Fibroblast of peridontal ligament (primary cell): ENCODE measurements around the gene PDRG1.

Source experiments
- DNase-seq: peaks from one replicate; pipeline ENCODE4 v3.0.0-alpha.2; 2010; ENCODE audit errors: extremely low read depth

The PDRG1 gene

DNA sequence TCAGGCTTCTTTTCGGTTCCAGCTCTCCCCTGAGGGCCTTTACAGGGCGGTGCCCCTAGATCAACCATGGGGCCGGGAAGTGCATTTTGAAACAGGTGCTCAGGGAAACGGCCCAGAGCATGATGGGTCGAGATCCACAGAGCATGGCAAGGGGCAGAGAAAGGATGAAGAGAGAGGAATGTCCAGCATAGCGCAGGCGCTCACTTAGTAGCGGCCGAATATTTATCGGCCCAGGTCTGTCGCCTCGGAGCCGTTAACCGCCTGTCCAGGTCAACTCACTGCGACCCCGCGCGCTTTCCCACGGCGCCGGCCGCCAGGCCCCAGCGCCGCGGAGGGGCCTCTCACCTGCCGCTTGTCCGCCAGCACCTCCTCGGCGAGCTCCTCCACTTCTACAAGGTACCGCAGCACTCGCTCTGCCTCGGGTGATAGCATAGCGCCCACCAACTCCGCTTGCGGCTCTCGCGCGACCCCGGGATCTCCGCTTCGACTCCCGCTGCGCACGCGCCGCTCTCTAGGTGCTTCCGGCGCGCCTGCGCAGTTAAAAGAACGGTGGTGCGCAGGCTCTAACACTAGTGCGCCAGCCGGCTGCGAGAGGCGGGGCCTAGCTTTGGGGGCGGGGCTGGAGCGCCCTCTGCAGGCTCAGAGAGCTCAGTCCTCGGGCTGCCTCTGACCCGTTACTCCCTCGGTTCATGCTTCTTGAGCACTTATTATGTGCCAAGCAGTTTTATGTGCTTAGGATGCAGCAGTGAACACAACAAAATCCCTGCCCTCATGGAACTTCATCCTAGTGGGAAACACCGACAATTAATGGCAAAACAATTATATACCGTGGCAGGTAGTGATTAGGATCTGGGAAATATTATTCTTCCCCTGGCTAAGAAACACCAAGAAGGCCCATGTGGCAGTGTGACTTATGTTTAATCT is at the start of gene PDRG1:
PDRG1 (minus strand) TSS at position 517 of the 924 bp plus-strand sequence; CDS start at position 432, 85 bp downstream.
- DNase-seq = peak; percentile 94

- DNase-seq = no peak
Observed at GRCh38 chr20:31998246-31998645, 46.4 kb upstream of the PDRG1 start.

DNA sequence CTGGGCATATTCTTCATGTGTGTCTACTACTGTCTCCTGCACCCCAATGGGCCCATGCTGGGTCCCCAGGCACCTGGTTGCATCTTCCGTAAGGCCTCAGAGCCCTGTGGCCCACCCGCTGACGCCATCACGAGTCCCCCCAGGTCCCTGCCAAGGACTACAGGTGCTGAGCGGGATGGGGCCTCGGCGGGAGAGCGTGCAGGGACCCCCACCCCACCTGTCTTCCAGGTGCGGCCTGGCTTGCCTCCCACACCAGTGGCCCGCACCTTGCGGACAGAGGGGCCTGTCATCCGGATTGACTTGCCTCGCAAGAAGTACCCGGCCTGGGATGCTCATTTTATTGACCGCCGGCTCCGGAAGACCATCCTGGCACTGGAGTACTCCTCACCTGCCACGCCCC is 45.1 kb upstream of the PDRG1 start:
- no peak for DNase-seq

GRCh38 chr20:31992086-31992485 is 40.2 kb upstream of the PDRG1 start:
- no peak for DNase-seq

DNA sequence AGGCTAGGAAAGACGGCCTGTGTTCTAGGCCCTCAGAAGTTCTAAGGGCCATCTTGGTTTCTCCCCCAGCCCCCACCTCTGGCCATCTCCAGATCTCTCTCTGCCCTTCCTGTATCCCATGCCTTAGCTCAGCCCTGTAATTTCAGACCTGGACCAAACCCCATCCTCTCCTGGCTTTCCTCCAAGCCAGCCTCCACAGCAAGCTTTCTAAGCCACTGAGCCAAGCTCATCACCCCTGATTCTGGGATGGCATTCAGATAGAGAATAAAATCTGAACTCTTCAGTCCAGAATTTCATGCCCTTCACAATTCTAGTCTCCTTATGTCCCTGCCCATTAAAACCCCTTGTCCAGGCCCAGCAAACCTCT is 39.5 kb upstream of the PDRG1 start:
- no peak for DNase-seq

DNA sequence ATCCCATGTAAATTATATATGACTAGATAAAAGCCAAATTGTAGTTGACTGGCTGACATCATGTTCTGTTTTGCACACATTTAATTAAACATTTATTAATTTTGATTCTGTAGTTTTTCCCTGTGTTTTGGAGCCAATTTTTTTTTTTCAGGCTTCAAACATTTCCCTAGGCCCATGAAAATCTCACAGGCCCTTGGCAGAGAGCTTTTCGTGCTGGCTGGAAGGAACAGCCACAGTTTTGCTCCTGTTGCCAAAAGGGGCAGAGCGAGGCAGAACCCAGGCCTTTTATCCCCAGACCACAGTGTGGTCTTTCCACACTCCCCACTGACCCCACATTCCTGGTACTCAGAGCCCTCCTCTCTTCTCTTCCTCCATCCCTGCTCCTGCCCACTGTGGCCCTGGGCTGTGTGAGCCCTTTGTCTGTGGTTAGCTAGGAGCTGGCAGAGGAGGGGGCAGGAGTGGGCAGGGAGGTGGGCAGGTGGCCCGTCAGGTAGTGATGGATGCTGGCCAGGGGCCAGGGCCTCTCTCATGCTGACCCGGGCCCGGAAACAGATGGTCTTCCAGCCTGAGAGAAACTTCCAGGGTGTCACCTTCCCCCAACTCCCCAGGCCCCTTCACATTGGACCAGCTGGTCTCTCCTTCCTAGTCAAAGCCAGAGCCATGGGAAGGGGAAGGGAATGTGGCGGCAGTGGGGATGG is 38.9 kb upstream of the PDRG1 start:
- no peak for DNase-seq

- no peak for DNase-seq
Observed at GRCh38 chr20:31989030-31989645, 37.3 kb upstream of the PDRG1 start.

DNA sequence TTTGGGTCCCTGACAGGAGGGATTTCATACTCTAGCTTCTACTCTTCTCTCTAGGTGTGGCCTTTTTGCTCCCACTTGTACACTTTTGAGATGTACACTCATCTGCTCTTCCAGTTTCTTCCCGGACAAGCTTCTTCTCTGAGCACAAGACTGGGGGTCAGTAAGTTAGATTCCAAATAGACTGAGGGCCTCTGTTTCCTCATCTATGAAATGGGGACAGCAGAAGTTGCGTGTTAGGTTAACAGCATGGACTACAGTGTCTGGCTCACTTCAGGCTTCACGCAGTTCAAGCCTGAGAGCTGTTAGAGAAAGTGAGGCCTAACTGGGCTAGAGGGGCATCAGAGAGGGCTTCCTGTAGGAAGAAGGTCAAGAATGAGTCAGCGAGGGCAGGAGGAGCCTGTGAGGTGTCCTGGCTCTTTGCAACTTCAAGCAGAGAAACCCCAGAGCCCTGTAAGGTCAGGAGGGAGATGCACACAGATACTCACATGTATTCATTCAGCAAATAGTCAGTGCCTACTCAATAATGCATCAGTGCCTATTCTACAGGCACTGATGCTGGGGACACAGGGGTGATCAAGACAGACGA is 36.7 kb upstream of the PDRG1 start:
- no peak for DNase-seq

DNA sequence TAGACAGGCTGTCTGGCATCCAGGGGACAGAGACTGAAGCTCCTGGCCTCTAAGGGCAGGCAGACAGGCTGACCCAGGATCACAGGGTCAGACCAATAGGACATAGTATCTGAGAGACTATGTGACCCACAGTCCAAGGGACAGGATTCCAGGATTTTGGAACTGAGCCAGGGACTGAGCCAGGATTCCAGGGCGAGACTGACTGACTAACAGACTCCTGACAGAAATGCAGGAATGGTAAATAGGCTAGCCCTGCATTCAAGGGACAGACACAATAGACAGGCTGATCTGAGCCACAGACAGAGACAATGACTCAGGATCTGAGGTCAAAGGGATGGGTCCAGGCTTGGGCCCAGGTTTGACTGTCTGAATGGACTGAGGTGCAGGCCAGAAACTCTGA is 35.9 kb upstream of the PDRG1 start:
- no peak for DNase-seq

DNA sequence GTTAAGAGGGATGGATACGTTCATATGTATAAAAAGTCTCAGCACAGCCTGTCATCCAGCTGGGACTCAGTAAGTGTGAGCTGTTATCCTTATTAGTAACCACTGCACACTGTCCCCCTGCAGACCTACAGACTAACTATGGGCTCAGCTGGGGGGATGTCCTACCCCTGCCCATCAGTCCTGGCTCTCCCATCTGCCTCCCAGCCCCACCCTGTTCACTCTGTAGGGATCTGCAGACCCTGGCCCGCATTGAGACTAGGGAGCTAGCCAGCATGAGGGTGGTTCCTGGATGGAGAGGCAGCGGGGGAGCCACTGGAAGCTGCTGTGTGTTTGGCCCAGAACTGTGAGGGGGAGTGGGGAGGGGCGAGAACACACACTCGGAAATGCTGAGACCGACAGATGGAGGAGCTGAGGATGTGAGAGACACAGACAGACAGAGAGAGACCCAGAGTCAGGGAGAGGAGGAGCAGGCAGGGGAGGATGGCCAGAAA is 33.2 kb upstream of the PDRG1 start:
- DNase-seq = no peak

DNA sequence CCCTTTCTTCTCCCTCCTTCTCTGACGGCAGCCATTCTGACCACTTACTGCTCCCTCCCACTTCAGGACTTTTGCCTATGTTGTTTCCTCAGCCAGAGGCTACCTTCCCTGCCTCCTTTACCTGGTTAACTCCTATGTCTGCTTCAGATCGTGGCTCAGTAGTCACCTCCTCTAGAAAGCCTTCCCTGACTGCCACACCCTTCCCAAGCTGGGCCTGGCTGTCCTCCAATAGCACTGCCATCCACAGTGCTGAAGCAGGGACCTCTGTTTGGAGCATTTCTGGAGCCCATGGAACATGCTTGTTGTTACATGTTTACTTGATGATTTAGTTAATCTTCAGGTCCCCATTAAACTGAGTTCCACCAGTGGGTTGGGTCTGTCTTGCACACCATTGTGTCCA is 29.9 kb upstream of the PDRG1 start:
- no peak for DNase-seq

DNA sequence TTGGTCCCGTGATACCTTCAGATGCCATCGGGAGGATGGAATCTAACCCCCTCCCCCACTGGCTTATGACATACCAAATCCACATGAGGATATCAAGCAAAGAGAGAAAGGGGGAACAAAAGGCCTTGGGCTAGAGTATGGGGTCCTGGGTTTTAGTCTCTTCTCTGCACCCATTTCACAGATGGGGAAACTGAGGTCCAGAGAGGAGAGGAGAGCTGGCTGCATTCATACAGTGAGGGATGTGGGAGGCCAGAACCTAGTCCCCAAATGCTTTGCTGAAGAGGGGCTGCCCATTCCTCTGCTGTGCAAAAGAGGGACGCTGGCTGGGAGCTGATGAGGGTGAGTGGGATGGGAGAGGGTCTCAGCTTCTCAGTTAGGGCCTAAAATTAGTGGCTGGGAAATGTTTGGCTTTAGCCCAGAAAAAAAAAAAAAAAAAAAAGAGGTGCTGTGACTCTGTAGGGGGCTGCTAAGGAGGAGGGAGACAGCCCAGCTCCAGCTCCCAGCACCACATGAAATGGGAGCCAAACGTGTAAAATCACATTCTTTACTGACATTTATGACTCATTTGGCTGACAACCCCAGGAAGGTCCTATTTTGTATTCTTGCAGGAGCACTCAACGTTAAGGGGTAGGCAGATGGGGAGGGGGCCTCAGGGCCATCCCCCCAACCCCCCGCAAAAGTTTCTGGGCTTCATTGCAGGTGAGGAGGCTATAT is 28.0 kb upstream of the PDRG1 start:
- no peak for DNase-seq

GRCh38 chr20:31977080-31977479 is 25.2 kb upstream of the PDRG1 start:
- DNase-seq = no peak

DNA sequence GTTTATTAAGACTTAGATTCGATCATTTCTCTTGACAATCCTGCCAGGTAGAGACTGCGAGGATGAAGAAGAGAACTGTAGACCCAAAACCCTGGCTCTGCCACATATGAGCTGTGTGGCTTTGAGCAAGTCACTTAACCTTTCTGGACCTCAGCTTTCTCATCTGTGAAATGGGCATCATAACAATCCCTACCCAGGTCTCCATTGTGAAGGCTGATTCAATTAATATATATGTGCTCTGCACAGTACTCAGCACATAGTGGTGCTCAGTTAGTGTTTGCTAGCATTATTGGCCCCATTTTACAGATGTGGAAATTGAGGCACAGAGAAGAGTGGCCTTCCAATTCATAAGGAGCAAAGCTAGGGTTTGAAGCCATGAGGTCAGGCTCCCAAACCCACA is 24.0 kb upstream of the PDRG1 start:
- no peak for DNase-seq

DNA sequence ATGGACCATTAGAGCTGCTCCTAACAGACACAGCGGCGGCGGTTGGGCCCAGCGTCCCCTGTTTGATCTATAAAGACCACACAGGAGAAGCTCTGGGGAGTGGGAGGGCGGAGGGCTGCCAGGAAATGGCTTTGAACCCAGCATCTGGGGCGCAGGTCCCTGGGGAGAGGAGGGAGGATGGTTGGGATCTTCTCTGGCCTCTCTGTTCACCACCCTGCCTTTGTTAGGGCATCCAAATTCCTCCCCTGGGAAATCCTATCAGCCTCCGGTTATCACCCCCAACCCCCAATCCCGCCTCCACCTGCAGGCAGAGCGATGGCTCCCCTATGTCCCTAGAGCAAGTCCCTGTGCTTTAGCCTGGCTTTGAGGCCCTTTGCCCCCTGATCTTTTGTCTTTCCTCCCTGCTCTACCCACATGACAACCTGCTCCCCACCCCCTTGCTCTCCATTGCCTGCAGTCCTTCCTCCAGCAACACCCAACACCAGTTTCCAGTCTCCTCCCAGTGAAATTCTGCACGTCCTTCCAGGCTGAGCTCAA is 23.2 kb upstream of the PDRG1 start:
- DNase-seq = no peak

DNA sequence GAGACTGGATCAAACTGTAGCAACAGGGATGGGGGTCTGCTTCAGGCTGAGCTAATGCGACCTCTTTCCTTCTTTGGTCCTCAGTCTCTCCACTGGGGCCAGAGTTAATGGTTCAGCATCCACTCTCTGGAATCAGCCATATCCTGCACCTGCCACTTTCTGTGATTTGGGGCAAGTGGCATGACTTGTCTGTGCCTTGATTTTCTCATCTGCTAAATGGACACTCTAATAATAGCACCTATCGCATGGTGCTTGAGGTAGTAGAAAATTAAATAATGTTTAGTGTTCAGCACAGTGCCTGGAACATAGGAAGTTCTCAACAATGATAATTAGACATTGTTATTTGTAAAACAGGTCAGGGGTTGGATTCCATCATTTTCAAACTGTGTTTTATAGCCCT is 22.4 kb upstream of the PDRG1 start:
- DNase-seq = no peak

DNA sequence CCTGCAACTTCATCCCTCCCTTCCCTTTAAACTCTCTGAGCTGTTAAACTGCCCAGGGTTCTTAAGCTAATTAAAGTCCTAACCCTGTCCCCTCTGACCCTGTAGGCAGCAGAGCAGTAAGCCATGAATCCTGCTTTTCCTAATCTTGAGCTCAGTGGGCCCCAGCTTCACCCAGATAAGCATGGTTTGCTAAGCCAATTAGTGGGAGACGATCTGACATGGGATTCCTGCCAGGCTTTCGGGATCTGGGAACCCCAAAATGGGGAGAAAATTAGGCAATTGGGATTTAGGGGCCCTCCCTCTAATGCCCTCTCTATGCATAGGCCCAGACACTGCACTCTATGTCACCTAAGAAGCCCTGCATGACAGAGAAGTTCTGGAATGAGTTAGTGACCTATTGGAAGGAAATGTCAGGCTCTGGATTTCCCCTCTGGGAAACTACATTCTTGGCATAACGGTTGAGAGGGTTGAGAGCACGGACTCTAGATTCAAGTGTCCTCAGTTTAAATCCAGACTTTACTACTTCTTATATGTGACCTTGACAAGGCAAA is 20.7 kb upstream of the PDRG1 start:
- no peak for DNase-seq

DNA sequence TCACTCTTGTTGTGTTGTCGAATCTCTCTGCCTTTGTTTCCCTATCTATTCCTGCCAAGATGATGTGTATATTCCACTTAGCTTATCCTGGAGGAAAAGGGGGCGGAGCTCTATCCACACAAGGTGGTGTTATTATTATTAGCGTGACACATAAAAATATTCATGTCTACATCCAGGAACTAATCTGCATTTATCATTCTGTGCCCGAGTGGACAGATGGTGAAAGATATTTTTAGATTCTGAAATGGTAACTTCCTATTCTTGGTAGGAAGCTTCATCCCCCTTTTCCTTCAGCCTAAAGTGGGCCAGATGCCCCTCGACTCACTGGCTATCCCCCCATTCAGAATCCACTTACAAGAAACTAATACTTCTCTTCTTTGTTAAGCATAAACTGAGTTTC is 18.1 kb upstream of the PDRG1 start:
- no peak for DNase-seq

GRCh38 chr20:31968291-31969126 is 16.7 kb upstream of the PDRG1 start:
- peak; percentile 47 for DNase-seq

- DNase-seq = no peak
Observed at GRCh38 chr20:31967830-31968249, 16.0 kb upstream of the PDRG1 start, which contains the start of gene XKR7. XKR7 (plus strand) TSS chr20:31968151; CDS start chr20:31968176, 25 bp downstream.
